Stimulated activated CD4-positive, alpha-beta T cell treated with anti-CD3 and anti-CD28 coated beads, Interleukin-12 subunit alpha, Interleukin-12 subunit beta, amount 100 ng/mL, for 48 hours (primary cell): ENCODE measurements around the gene SOX6.

Experiments used
- DNase-seq, 3 donors: peaks; one replicate each; pipeline ENCODE4 v3.0.0-alpha.2; 2020; ENCODE audit warnings: low read depth in 2 of 3, low spot score in 1 of 3

Gene SOX6

GRCh38 chr11:16321148-16321547 is 35.2 kb downstream of the SOX6 start:
- no peak for DNase-seq

GRCh38 chr11:16318320-16318719 is 38.0 kb downstream of the SOX6 start:
- DNase-seq, result no peak

- DNase-seq, result no peak
These were observed 38.6 kb downstream of the SOX6 start for GRCh38 chr11:16317712-16318111.

- DNase-seq, result no peak
These were observed 42.5 kb downstream of the SOX6 start for GRCh38 chr11:16313846-16314245.

GRCh38 chr11:16312233-16312765 is 44.0 kb downstream of the SOX6 start:
- DNase-seq, result no peak

- DNase-seq, result no peak
These were observed 44.5 kb downstream of the SOX6 start for GRCh38 chr11:16311831-16312230.

- DNase-seq, result no peak
These were observed 45.4 kb downstream of the SOX6 start for GRCh38 chr11:16310943-16311342.

GRCh38 chr11:16309226-16309625 is 47.1 kb downstream of the SOX6 start:
- no peak for DNase-seq

GRCh38 chr11:16301462-16301861 is 54.9 kb downstream of the SOX6 start:
- no peak for DNase-seq

GRCh38 chr11:16299884-16300782 is 56.2 kb downstream of the SOX6 start:
- no peak for DNase-seq

- no peak for DNase-seq
These were observed 57.0 kb downstream of the SOX6 start for GRCh38 chr11:16299390-16299789.

GRCh38 chr11:16297332-16297731 is 59.0 kb downstream of the SOX6 start:
- no peak for DNase-seq

GRCh38 chr11:16296273-16296672 is 60.1 kb downstream of the SOX6 start:
- DNase-seq, result no peak

GRCh38 chr11:16295592-16295991 is 60.8 kb downstream of the SOX6 start:
- DNase-seq, result no peak

GRCh38 chr11:16293204-16293681 is 63.1 kb downstream of the SOX6 start:
- no peak for DNase-seq

- no peak for DNase-seq
These were observed 64.0 kb downstream of the SOX6 start for GRCh38 chr11:16292167-16292859.

- DNase-seq, result no peak
These were observed 64.6 kb downstream of the SOX6 start for GRCh38 chr11:16291729-16292128.

GRCh38 chr11:16289541-16289940 is 66.8 kb downstream of the SOX6 start:
- no peak for DNase-seq

GRCh38 chr11:16287630-16288280 is 68.6 kb downstream of the SOX6 start:
- no peak for DNase-seq

GRCh38 chr11:16286095-16286494 is 70.3 kb downstream of the SOX6 start:
- no peak for DNase-seq

GRCh38 chr11:16280256-16280682 is 76.1 kb downstream of the SOX6 start:
- DNase-seq, result peak in 1 of 3 donors; percentile 2
